HG02678 (cell line): ENCODE results near the gene NFATC2.

Experiments used
- ATAC-seq: cut with Tn5 transposase; IDR thresholded peaks from one replicate; pipeline ENCODE4 v1.9.1; 2021; ENCODE audit warnings: mild to moderate bottlenecking, moderate library complexity; ENCODE audit not compliant: unreplicated experiment

The NFATC2 gene

GRCh38 chr20:51437182-51437924, 105.2 kb downstream of the NFATC2 start:
- ATAC-seq, result no peak

GRCh38 chr20:51434580-51435247, 107.8 kb downstream of the NFATC2 start:
- ATAC-seq, result no peak

GRCh38 chr20:51434026-51434425, 108.5 kb downstream of the NFATC2 start:
- ATAC-seq, result no peak

- ATAC-seq, result no peak
Measured at GRCh38 chr20:51432875-51433274, 109.6 kb downstream of the NFATC2 start.

DNA sequence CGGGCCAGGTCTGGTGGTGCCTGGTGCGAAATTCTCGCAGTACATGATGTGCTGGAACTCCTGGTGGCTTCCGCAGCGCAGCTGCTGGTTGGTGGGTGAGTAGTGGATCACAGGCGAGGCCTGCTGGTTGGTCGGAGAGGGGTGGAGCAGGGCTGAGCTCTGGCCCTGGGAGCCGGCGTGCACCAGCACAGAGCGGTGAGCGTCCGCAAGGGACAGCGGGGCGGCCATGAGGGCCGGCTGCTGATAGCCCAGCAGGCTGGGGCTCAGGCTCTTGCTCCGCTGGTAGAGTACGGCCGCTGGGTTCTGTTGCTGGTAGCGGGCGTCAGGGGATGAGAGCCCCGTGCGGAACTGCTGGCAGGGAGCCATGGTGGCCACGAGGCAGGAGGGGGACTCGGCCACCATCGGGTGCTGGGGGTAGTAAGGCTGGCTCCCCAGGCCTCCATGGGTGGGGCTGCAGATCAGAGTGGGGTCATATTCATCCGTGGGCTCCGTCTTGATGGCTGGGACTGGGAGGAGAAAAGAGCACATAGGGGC, 110.2 kb downstream of the NFATC2 start:
- no peak for ATAC-seq

DNA sequence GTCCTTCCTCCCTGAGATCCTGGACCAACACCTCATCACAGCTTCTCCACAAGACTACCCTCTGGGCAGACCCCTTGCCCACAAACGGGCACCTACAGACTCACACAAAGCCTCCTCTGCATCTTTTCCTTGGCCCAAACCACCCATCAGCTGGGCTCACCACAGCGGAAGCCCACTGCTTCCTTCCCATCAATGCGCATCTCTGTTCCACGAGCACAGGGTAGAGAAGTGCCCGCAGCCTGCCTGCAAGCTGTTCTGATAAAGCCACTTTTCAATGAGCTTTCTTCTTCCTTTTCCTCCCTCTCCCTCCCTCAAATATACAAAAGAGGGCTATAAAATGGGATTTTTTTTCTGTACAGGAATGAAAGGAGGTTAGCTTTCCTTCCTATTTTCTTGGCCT, 111.2 kb downstream of the NFATC2 start:
- ATAC-seq, result no peak

DNA sequence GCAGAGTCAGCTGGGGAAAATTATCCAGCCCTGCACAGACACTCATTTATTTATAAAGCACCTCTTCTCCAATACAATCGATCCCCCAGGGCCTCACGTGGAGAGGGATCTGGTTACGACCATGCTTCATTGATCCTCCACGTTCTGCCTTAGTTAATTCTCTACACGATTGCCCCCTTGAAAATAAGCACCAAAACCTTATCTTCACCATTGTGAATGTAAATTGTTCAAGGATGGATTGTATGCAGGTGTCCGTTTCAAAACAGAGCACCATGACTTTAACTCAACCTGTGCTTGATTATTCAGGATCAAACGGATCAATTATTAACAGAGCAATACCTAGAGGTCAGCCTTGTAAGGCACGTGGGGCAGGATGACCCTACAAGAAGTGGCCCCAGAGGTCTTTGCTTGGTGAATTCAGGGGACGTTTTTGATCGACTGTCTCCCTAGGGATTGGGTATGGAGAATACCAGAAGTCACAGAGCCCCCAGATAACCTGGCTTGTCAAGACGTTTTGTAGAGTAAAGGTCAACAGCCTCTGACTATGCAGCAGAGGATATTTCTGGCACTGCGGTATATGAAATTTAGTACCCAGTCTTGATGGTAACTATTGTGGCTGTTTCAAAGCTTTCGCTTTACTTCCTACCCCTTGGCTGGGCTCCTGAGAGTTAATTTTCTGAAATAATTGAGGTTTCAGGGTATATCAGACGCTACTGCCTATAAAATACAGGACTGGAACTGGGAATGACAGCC, 112.1 kb downstream of the NFATC2 start:
- no peak for ATAC-seq

DNA sequence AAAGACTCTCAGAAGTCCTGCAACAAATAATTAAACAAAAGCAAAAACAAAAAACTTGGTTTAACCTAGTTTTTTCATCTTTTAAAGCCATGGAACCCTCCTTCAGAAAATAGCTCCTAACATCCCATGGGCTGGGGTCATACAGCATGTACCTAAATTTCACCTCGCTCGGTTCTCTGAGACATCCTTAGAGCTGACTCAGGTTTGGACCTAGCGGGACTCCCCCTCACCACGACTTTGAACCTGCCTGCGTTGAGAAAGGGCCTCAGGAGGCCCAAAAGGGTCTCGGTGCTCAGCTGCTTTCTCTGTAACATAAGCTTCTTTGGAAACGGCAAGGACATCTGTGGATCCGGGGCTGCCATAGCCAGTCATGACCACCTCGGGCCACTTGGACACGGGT, 112.8 kb downstream of the NFATC2 start:
- ATAC-seq, result no peak

DNA sequence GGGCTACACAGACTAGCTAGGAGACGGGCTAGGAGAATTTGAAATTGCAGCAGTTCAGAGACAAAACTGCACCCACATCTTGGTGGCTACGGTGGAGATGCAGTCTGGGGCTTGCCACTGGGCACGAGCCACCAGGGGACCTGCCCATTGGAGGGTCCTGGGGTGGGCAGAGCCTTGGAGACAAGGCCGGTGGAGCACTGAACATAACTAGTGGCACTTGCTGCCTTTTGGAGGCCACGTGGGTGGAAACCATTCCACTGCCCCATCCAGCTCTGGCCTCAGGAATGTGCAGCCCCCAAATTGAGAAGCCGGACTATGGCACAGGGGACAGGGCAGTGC, 113.4 kb downstream of the NFATC2 start:
- ATAC-seq, result no peak

- no peak for ATAC-seq
Measured at GRCh38 chr20:51428401-51429143, 113.9 kb downstream of the NFATC2 start.

GRCh38 chr20:51427651-51428291, 114.7 kb downstream of the NFATC2 start:
- no peak for ATAC-seq

- no peak for ATAC-seq
Measured at GRCh38 chr20:51426718-51427650, 115.5 kb downstream of the NFATC2 start.

- ATAC-seq, result no peak
Measured at GRCh38 chr20:51425347-51426106, 117.0 kb downstream of the NFATC2 start.

- no peak for ATAC-seq
Measured at GRCh38 chr20:51424270-51425117, 118.0 kb downstream of the NFATC2 start.

GRCh38 chr20:51423810-51424209, 118.7 kb downstream of the NFATC2 start:
- ATAC-seq, result no peak

- ATAC-seq, result peak; percentile 62
Measured at GRCh38 chr20:51423290-51423667, 119.2 kb downstream of the NFATC2 start.

- ATAC-seq, result no peak
Measured at GRCh38 chr20:51422514-51423289, 119.8 kb downstream of the NFATC2 start.
